BLaER1 treated with 17β-estradiol and CSF1 and Interleukin-3, amounts not matched to agents 10 nM and 100 nM (cell line): Measurements from ENCODE around the gene CDH4.

Experiments
- H3K27ac ChIP-seq, 11 experiments: shearing (Covaris generic); formaldehyde crosslinking; 2 replicates each; pipeline ENCODE4 v1.8.1; 2022
- H3K27me3 ChIP-seq, 11 experiments: shearing (Covaris generic); formaldehyde crosslinking; 2 replicates each; pipeline ENCODE4 v1.8.1; 2022
- H3K36me3 ChIP-seq, 11 experiments: shearing (Covaris generic); formaldehyde crosslinking; 2 replicates each; pipeline ENCODE4 v1.8.1; 2022
- H3K4me1 ChIP-seq, 10 experiments: shearing (Covaris generic); formaldehyde crosslinking; 2 replicates each; pipeline ENCODE4 v1.8.1; 2022
- H3K4me2 ChIP-seq, 11 experiments: shearing (Covaris generic); formaldehyde crosslinking; 2 replicates each; pipeline ENCODE4 v1.8.1; 2022
- H3K4me3 ChIP-seq, 10 experiments: shearing (Covaris generic); formaldehyde crosslinking; 2 replicates each; pipeline ENCODE4 v1.8.1; 2022
- H3K9ac ChIP-seq, 11 experiments: shearing (Covaris generic); formaldehyde crosslinking; 2 replicates each; pipeline ENCODE4 v1.8.1; 2022
- H3K9me3 ChIP-seq, 11 experiments: shearing (Covaris generic); formaldehyde crosslinking; replicated peaks in 1 of 11; 2 replicates each; pipeline ENCODE4 v1.8.1; 2022
- H4K20me1 ChIP-seq, 11 experiments: shearing (Covaris generic); formaldehyde crosslinking; 2 replicates each; pipeline ENCODE4 v1.8.1; 2022
- Cebpa-rat ChIP-seq, 11 experiments: shearing (Covaris generic); IDR thresholded peaks; 2 replicates each; pipeline ENCODE4 v1.8.1; 2022

Gene CDH4

DNA sequence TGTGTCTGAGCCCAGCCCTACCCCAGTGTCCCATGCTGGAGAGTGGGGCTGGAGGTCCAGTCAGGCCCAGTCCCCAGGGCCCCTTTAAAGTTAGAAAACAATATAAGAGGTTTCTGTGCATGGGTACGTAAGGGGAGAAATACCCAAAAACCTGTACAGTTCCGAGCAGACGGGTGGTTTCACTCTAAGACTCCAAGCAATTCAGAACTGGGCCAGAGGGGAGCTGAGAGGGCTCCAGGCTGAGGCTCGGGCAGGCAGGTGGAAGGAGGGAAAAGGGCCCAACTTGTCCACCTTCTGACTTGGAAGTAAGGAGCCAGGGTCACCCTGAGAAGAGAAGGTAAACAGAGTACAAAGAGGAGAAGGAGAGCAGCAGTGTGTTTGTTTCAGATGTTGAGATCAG is 296.0 kb downstream of the CDH4 start:
- no peak overlapping the region for H3K9ac ChIP-seq

DNA sequence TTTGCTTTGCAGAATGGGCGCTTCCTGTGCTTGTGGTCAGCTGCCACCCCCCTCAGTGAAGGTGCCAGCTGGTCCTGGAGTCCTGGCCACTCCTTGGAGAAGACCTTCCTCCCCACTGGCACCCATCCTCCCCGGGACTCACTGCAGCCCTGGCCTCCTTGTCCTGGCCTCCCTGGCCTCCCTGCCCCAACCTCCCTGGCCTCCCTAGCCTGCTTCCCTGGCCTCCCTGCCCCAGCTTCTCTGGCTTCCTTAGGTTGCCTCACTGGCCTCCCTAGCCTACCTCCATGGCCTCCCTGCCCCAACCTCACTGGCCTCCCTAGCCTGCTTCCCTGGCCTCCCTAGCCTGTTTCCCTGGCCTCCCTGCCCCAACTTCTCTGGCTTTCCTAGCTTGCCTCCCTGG is 297.8 kb downstream of the CDH4 start:
- Histone ChIP-seq H3K27me3 (no peaks in the 10 kb centered on the region), H4K20me1 (no peaks in the 10 kb centered on the region), H3K36me3 (no peaks in the 10 kb centered on the region), H3K4me2 (no peak overlapping the region), H3K4me3 (no peak overlapping the region), H3K27ac (no peak overlapping the region), H3K9me3 (peaks cover 7 to 17% (median 15%) of the 10 kb centered on the region in 11 experiments; a peak in 19 of 22 replicates), H3K9ac (no peak overlapping the region), H3K4me1 (no peaks in the 10 kb centered on the region)
- no peak for TF ChIP-seq Cebpa-rat (IDR thresholded peaks at IDR 0.05)

More for the DNA sequence above, 296.0 kb downstream of the CDH4 start:
- H4K20me1 ChIP-seq, result no peaks in the 10 kb centered on the region
- H3K27ac ChIP-seq, result no peak overlapping the region
- H3K4me1 ChIP-seq, result peaks cover 0 to 14% (median 10%) of the 10 kb centered on the region in 10 experiments; a peak in 11 of 20 replicates
- TF ChIP-seq Cebpa-rat (IDR thresholded peaks at IDR 0.05), result no peak
- no peaks in the 10 kb centered on the region for H3K36me3 ChIP-seq
- H3K4me3 ChIP-seq, result no peak overlapping the region
- no peaks in the 10 kb centered on the region for H3K27me3 ChIP-seq
- H3K4me2 ChIP-seq, result no peak overlapping the region
- peaks cover 7 to 17% (median 15%) of the 10 kb centered on the region in 11 experiments; a peak in 19 of 22 replicates for H3K9me3 ChIP-seq

DNA sequence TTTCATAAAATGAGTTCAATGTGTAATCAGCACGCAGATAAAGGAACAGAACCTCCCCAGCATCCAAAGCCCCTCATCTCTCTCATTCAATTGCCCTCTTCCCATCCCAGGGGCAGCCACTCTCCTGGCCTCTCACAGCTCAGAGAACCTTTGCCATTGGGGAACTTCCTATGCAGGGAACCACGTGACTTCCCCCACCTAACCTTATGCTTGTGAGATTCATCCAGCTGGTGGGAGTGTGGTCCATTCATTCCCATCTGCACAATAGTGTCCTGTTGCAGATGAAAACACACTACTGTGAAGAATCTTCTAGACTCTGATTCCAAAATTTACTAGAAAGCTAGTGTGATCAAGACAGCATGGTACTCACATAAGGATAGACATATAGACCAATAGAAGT is 299.3 kb downstream of the CDH4 start:
- no peaks in the 10 kb centered on the region for H3K4me1 ChIP-seq
- H3K27me3 ChIP-seq, result no peaks in the 10 kb centered on the region
- TF ChIP-seq Cebpa-rat (IDR thresholded peaks at IDR 0.05), result no peak
- peaks cover 7 to 17% (median 15%) of the 10 kb centered on the region in 11 experiments; a peak in 19 of 22 replicates for H3K9me3 ChIP-seq
- no peak overlapping the region for H3K4me2 ChIP-seq
- H3K9ac ChIP-seq, result no peak overlapping the region
- no peaks in the 10 kb centered on the region for H3K36me3 ChIP-seq
- H4K20me1 ChIP-seq, result no peaks in the 10 kb centered on the region
- no peak overlapping the region for H3K27ac ChIP-seq
- no peak overlapping the region for H3K4me3 ChIP-seq

- H3K27me3 ChIP-seq, result no peaks in the 10 kb centered on the region
- H3K36me3 ChIP-seq, result no peaks in the 10 kb centered on the region
- no peak for TF ChIP-seq Cebpa-rat (IDR thresholded peaks at IDR 0.05)
- H3K4me1 ChIP-seq, result no peaks in the 10 kb centered on the region
- H3K9ac ChIP-seq, result no peak overlapping the region
- no peak overlapping the region for H3K4me2 ChIP-seq
- H3K27ac ChIP-seq, result no peak overlapping the region
- no peak overlapping the region for H3K4me3 ChIP-seq
- H3K9me3 ChIP-seq, result peaks cover 7 to 17% (median 15%) of the 10 kb centered on the region in 11 experiments; a peak in 19 of 22 replicates
- no peaks in the 10 kb centered on the region for H4K20me1 ChIP-seq
Observed at GRCh38 chr20:61554617-61555016, 302.6 kb downstream of the CDH4 start.

DNA sequence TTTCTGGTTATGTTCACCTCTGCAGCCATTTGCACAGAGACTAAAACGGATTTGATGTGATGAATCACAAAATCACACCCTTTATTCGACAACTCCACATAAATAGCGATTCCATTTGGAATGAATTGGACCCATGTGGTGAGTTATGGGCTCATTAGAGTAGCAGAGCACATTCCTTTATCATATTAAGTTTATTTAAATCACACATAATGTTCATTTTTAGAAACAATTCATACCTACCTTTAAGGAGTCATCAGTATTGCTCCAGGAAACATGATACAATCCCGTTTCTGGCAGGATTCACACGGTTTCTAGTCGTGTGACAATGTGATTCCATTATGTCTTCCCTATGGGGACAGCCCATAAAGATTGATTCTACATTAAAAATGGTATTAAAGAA is 303.5 kb downstream of the CDH4 start:
- Histone ChIP-seq H3K27me3 (no peaks in the 10 kb centered on the region), H3K36me3 (no peaks in the 10 kb centered on the region), H3K4me1 (no peaks in the 10 kb centered on the region), H3K4me2 (no peak overlapping the region), H3K27ac (no peak overlapping the region), H3K4me3 (no peak overlapping the region), H3K9ac (no peak overlapping the region), H4K20me1 (peaks cover 0 to 3% (median 0%) of the 10 kb centered on the region in 11 experiments; a peak in 1 of 22 replicates), H3K9me3 (peaks cover 7 to 17% (median 15%) of the 10 kb centered on the region in 11 experiments; a peak in 19 of 22 replicates)
- TF ChIP-seq Cebpa-rat (IDR thresholded peaks at IDR 0.05), result no peak

- H3K4me3 ChIP-seq, result no peak overlapping the region
- no peaks in the 10 kb centered on the region for H3K4me1 ChIP-seq
- no peak for TF ChIP-seq Cebpa-rat (IDR thresholded peaks at IDR 0.05)
- no peak overlapping the region for H3K9ac ChIP-seq
- no peaks in the 10 kb centered on the region for H3K27me3 ChIP-seq
- no peak overlapping the region for H3K4me2 ChIP-seq
- no peak overlapping the region for H3K27ac ChIP-seq
- peaks cover 0 to 6% (median 0%) of the 10 kb centered on the region in 11 experiments; a peak in 1 of 22 replicates for H4K20me1 ChIP-seq
- no peaks in the 10 kb centered on the region for H3K36me3 ChIP-seq
- peaks cover 7 to 16% (median 13%) of the 10 kb centered on the region in 11 experiments; a peak in 18 of 22 replicates for H3K9me3 ChIP-seq
Observed at GRCh38 chr20:61556111-61556510, 304.1 kb downstream of the CDH4 start.

DNA sequence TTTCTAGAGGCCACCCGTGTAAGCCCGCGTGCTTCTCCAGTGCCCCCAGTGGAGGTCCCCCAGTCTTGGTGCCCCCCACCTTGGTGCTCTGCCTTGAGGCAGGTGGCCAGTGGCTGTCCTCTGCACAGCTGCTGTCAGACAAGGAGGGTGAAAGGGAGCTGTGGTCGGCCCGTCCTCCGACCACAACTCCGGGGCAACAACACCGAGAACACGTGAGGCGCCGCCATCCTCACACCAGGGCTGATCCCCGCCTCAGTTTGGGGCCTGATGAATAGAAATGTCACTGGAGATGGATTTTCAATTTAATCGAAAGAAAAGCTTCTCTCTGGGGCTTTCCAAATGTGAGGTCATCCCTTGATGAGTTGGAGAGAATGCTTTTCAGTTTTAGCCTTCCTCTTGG is 304.6 kb downstream of the CDH4 start:
- Histone ChIP-seq H4K20me1 (peaks cover 0 to 6% (median 0%) of the 10 kb centered on the region in 11 experiments; a peak in 1 of 22 replicates), H3K4me1 (no peaks in the 10 kb centered on the region), H3K9me3 (peaks cover 3 to 10% (median 9%) of the 10 kb centered on the region in 11 experiments; a peak in 18 of 22 replicates), H3K4me2 (no peak overlapping the region), H3K4me3 (no peak overlapping the region), H3K27me3 (no peaks in the 10 kb centered on the region), H3K9ac (no peak overlapping the region), H3K36me3 (no peaks in the 10 kb centered on the region), H3K27ac (no peak overlapping the region)
- TF ChIP-seq Cebpa-rat (IDR thresholded peaks at IDR 0.05), result no peak

- Histone ChIP-seq H3K27ac (no peak overlapping the region), H4K20me1 (peaks cover 0 to 11% (median 0%) of the 10 kb centered on the region in 11 experiments; a peak in 1 of 22 replicates), H3K4me3 (no peak overlapping the region), H3K27me3 (no peaks in the 10 kb centered on the region), H3K9me3 (peaks cover 0 to 2% (median 0%) of the 10 kb centered on the region in 11 experiments; a peak in 4 of 22 replicates), H3K4me2 (no peak overlapping the region), H3K36me3 (no peaks in the 10 kb centered on the region), H3K9ac (no peak overlapping the region), H3K4me1 (no peaks in the 10 kb centered on the region)
- TF ChIP-seq Cebpa-rat (IDR thresholded peaks at IDR 0.05), result no peak
Observed at GRCh38 chr20:61557621-61558020, 305.6 kb downstream of the CDH4 start.

DNA sequence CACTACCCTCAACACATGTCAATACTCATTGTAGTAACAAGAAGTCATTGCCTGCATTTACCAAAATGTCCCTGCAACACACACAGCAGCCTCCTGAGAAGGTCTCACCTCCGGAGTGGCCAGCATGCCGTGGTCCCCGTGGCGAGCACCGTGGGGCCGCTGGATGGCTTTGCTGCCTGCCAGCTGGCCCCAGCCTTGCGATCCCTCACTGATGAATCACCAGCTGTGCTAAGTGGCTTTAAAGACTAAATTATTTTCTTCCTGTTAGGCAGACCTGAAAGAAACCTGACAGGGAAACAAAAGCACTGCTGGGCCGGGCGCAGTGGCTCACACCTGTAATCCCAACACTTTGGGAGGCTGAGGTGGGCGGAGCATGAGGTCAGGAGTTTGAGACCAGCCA is 306.7 kb downstream of the CDH4 start:
- H3K27ac ChIP-seq, result no peak overlapping the region
- no peak overlapping the region for H3K4me3 ChIP-seq
- no peak overlapping the region for H3K9ac ChIP-seq
- H3K36me3 ChIP-seq, result no peaks in the 10 kb centered on the region
- H3K27me3 ChIP-seq, result no peaks in the 10 kb centered on the region
- no peak overlapping the region for H3K4me2 ChIP-seq
- TF ChIP-seq Cebpa-rat (IDR thresholded peaks at IDR 0.05), result no peak
- H3K9me3 ChIP-seq, result no peaks in the 10 kb centered on the region
- H4K20me1 ChIP-seq, result peaks cover 0 to 11% (median 0%) of the 10 kb centered on the region in 11 experiments; a peak in 1 of 22 replicates
- H3K4me1 ChIP-seq, result no peaks in the 10 kb centered on the region

GRCh38 chr20:61559706-61560315 is 307.8 kb downstream of the CDH4 start:
- no peak overlapping the region for H3K27ac ChIP-seq
- H4K20me1 ChIP-seq, result peaks cover 0 to 11% (median 0%) of the 10 kb centered on the region in 11 experiments; a peak in 1 of 22 replicates
- no peaks in the 10 kb centered on the region for H3K36me3 ChIP-seq
- no peaks in the 10 kb centered on the region for H3K27me3 ChIP-seq
- H3K9ac ChIP-seq, result no peak overlapping the region
- TF ChIP-seq Cebpa-rat (IDR thresholded peaks at IDR 0.05), result no peak
- no peak overlapping the region for H3K4me3 ChIP-seq
- no peaks in the 10 kb centered on the region for H3K9me3 ChIP-seq
- H3K4me2 ChIP-seq, result no peak overlapping the region
- no peaks in the 10 kb centered on the region for H3K4me1 ChIP-seq
